ENCODE measurements around the gene DPF3. TPM values are rescaled to one million over a fixed set of nuclear protein-coding genes. Genes with fewer than 3 reads are reported as not detected.

Gene DPF3
- total and polyA plus RNA-seq, 8 donors: 1.4 to 3.6 (median 1.9) TPM

- Histone ChIP-seq H3K9me3 (no peaks in the 10 kb centered on the region), H3K27me3 (no peaks in the 10 kb centered on the region), H3K4me1 (no peaks in the 10 kb centered on the region), H3K4me3 (no peak overlapping the region), H3K27ac (no peak overlapping the region), H3K36me3 (no peaks in the 10 kb centered on the region)
- no peak for ATAC-seq
- no peak for TF ChIP-seq CTCF (IDR thresholded peaks at IDR 0.05)
- DNase-seq: no peak
- intact Hi-C loops (cut with DNase I): no loop called here
Observed at GRCh38 chr14:72845683-72846082, 48.2 kb downstream of the DPF3 start.

- no peaks in the 10 kb centered on the region for H3K9me3 ChIP-seq
- no peaks in the 10 kb centered on the region for H3K4me1 ChIP-seq
- H3K27ac ChIP-seq: no peak overlapping the region
- no peak for TF ChIP-seq CTCF (IDR thresholded peaks at IDR 0.05)
- intact Hi-C loops (cut with DNase I): no loop called here
- DNase-seq (no peak), ATAC-seq (no peak)
- no peaks in the 10 kb centered on the region for H3K36me3 ChIP-seq
- no peaks in the 10 kb centered on the region for H3K27me3 ChIP-seq
- H3K4me3 ChIP-seq: no peak overlapping the region
Observed at GRCh38 chr14:72845196-72845595, 48.7 kb downstream of the DPF3 start.

- H3K27ac ChIP-seq: no peak overlapping the region
- no peaks in the 10 kb centered on the region for H3K9me3 ChIP-seq
- no peak overlapping the region for H3K4me3 ChIP-seq
- H3K27me3 ChIP-seq: no peaks in the 10 kb centered on the region
- H3K4me1 ChIP-seq: no peaks in the 10 kb centered on the region
- ATAC-seq (no peak), DNase-seq (no peak)
- TF ChIP-seq CTCF (IDR thresholded peaks at IDR 0.05): no peak
- H3K36me3 ChIP-seq: no peaks in the 10 kb centered on the region
- intact Hi-C loops (cut with DNase I): no loop called here
Observed at GRCh38 chr14:72844524-72844923, 49.4 kb downstream of the DPF3 start.

GRCh38 chr14:72839753-72840607 is 53.9 kb downstream of the DPF3 start:
- H3K36me3 ChIP-seq: no peaks in the 10 kb centered on the region
- ATAC-seq: no peak
- intact Hi-C loops (cut with DNase I): no loop called here
- no peak for TF ChIP-seq CTCF (IDR thresholded peaks at IDR 0.05)
- H3K27ac ChIP-seq: no peak overlapping the region
- H3K4me1 ChIP-seq: no peaks in the 10 kb centered on the region
- H3K27me3 ChIP-seq: no peaks in the 10 kb centered on the region
- DNase-seq: no peak
- no peaks in the 10 kb centered on the region for H3K9me3 ChIP-seq
- H3K4me3 ChIP-seq: no peak overlapping the region

- ATAC-seq: no peak
- TF ChIP-seq CTCF (IDR thresholded peaks at IDR 0.05): no peak
- Histone ChIP-seq H3K9me3 (no peaks in the 10 kb centered on the region), H3K4me1 (no peaks in the 10 kb centered on the region), H3K36me3 (no peaks in the 10 kb centered on the region), H3K27ac (no peak overlapping the region), H3K4me3 (no peak overlapping the region), H3K27me3 (no peaks in the 10 kb centered on the region)
- intact Hi-C loops (cut with DNase I): no loop called here
- DNase-seq: no peak
Observed at GRCh38 chr14:72839351-72839750, 54.5 kb downstream of the DPF3 start.

Data from left lung (tissue), 10 donors.